Activated CD8-positive, alpha-beta memory T cell treated with anti-CD3 and anti-CD28 coated beads, Interleukin-2, amount 50 U/mL, for 24 hours (primary cell): ENCODE results near the gene KTN1.

Experiments
- DNase-seq: peaks from one replicate; pipeline ENCODE4 v3.0.0-alpha.2; 2020; ENCODE audit errors: extremely low read depth

The KTN1 gene

DNA sequence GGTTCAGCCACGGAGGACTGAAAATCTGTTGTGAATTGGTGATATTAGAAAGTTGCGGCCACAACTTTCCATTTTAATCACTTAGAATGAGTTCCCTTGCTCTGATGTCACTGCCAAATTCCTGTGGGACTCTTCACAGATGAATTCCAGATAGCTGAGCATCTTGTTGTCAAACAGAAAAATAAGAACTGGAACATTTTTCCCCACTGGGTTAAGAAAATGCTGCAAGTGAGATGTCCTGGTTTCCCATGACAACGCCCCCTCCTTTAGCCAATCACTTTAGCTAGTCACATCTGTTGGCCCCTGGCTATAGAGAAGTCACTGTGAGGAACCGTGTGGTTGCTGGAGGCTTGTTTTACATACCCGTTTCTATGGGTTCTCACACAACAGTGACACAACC is 135.9 kb downstream of the KTN1 start:
- no peak for DNase-seq

DNA sequence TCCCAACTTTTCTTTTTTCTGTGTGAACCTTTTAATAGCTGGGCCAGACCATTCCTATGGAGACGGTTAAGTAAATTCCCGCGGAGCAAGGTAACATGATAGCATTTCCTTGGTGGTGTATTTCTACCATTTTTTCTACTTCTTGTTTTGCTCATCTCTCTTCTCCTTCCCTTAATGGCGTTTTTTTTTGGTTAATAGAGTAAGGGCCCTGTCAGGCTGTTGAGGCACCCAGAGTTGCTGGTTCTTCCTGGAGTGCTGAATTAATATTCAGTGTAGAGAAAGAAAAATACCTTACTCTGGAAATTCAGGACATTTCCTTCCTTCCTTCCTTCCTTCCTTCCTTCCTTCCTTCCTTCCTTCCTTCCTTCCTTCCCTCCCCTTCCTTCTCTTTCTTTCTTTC is 137.6 kb downstream of the KTN1 start:
- no peak for DNase-seq

DNA sequence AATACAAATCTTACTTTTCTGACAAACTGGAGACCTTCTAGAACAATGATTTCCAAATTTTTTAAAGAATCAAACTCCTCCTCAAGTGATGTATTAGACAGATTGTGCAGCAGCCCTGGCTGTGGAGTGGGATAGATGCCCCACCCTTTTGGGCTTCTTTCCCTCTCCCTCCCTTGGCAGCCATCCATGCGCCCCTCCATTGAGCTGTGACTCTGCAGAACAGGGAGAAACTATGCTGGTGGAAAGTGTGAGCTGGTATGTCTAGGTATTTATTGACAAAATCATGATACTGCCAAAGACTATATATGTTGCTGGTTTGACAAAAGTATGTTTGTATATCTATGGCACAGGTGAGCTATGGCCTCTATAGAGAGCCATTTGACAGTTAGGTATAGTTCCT is 138.5 kb downstream of the KTN1 start:
- no peak for DNase-seq

DNA sequence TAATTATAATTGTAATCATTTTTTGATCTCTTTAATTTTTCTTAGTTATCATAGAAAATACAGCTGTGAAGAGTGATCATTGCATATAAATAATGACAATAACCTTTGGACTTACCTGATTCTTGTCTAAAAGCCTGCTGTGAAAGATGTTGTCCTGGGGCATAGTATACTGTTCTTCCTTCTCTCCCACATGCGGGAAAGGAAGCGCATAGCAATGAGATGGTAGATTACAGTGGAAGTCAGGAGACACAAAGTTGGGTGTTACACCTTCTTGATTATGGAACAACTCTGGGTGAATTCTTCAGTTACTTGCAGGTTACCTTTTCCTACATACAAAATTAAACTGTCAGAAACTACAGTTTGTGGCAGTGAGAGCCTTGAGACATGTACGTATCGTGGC is 140.8 kb downstream of the KTN1 start:
- DNase-seq = no peak

DNA sequence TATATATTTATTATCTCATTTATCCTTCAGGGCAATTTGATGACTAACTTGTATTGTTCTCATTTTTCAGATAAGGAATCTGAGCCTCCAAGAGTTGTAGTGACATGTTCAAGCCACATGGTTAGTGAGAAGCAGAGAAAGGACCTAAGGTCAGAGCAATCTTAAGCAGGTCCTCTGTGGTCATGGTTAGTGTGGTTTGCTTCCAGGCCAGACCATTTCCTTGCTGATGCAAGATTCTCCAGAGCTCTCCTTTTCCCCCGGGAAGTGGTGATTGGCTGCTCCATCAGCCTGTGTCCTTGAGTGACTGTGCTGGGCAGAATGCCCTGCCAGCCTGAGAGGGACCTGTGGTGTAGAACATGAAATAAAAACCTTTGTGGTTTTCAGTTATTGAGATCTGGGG is 141.3 kb downstream of the KTN1 start:
- no peak for DNase-seq

DNA sequence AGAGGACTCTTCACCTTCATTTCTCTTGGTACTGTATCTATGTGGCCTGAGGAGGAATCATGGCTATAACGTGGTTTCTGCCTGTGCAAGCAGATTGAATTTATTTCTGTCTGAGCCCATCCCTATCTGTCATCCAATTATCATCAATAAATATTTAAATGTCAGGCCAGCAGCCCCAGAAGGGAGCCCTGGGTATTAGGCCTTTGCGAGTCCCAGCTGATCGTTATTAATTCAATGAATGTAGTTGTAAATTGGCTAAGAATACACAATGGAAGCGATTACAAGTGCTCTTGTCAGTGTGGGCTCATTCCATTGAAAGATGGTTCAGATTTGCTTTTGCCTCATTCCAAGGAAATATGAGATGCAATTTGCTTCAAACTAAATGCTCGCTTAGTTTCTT is 142.0 kb downstream of the KTN1 start:
- no peak for DNase-seq

DNA sequence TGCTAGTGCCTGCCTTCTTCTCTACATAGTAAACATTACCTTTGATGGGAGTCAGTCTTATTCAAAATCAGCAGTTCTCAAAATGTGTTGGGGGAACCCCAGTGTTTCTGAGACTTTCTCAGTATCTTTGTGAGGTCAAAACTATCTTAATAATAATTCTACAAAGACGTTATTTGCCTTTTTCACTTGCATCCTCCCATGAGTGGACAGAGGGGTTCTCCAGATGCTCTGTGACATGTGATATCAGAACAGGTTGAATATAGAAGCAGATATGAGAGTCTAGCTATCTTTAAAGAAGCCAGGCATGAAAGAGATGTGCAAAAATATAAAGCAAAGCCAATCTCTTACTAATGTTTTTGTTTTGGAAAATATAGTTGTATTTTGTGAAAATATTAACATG is 144.7 kb downstream of the KTN1 start:
- DNase-seq = no peak

DNA sequence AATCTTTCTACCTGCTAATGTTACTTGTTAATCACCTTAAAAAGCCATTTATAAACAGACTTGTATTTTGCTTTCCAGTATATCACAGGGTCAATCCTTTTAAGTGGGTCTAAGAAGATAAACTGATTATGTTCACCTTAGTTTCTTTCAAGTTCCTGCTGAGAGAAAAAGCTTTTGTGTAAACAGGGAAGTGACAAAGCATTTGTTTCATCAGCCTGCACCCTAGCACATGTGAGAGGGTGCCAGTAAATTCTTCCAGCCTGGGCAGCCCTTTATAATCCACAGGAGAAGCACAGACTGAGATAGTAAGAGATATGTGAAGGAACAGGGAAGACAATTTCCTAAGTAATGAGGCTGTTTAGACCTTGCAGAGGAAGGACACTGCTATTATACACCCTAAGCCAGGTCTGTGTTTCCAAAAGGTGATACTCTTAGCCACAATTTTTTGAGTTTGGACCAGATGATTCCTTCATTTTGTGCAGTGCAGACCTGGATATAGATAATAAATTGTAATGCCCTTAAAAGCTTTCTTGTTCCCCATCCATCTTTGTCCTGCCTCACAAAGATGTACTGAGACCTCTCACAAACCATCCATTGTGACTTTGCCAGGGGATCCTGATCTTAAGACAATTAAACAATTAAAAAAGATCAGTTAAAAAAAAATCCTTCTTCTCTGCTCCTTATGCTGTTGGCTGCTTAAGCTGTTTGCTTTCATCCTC is 150.7 kb downstream of the KTN1 start:
- no peak for DNase-seq

DNA sequence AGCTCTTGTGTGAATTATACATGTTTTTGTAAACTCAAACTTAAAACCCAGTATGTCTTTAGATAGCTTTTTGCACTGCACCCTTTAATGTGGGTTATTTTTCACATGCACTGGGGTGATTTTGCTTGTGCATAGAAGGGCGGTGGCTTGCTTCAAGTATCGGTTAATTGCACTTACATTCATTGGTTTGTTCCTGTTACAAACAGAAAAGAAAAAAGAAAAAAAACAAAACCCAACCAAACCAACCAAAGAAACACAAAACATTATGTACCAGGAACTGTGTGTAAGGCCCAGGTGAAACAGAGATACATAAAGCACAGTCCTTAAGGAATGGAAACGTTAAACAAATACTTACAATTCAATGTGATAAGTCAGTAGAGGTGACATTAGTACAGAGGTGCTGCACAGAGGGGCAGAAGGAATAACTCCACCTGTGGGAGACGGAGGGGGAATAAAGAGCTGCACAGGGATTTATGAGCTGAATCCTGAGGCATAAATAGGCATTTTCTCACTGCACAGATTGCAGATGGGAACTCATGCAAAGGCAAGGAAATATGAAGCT is 151.4 kb downstream of the KTN1 start:
- no peak for DNase-seq

DNA sequence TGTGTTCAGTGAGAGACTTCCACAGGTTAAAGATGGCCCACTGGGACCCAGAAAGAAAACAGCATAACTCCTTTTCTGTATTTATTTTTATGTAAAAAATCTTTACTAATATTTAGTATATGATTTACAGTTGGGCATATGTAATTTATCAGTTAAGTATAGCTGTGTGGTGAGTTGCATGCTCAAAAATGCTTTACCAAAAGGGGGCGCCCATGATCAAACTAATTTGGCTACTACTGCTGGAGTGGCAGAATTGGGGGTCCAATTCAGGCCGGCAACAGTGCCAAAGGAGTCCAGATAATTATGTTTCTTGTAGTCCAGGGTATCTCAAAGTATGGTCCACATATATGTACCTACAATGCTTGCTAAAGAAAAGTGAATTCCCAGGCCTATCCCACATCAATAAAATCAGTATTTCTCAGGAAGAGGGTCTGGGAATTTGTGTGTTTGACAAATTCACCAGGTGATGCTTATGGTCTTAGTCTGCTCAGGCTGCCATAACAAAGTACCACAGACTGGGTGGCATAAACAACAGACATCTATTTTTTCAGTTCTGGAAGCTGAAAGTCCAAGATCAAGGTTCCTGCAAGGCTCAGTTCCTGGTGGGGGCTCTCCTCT is 152.0 kb downstream of the KTN1 start:
- DNase-seq = peak; percentile 6

DNA sequence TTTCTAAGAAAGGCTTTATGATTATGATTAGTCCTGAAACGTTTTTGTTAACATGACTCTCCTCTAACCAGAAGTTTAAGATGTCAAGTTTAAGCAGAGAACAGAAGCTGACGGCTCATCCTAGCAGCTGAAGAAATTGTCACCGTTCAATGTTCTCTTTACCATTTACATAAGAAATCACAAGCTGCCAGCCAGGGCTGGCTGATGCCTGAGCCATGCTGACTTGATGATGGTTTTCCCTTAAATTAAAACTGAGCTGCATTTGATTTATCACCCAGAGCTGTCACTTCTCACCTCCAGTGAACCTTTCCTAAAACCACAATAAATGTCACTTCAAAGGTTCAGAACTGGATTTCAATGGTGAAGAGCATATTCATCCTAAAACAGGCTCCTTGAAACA is 153.6 kb downstream of the KTN1 start:
- DNase-seq = no peak
